ENCODE measurements around the gene EIF4EBP2.

GRCh38 chr10:70404036-70404786 lies at the start of gene EIF4EBP2:
- TF ChIP-seq CTCF (IDR thresholded peaks at IDR 0.05): no peak
- peak in 1 of 2 donors; percentile 97 for TF ChIP-seq POLR2A (IDR thresholded peaks at IDR 0.05)
- peak; percentile 88 to 98 for TF ChIP-seq POLR2AphosphoS5 (IDR thresholded peaks at IDR 0.05; ENCODE audit: insufficient read depth in 1 of 2, low read depth in 1 of 2)
